Large intestine (tissue), 3 donors: ENCODE data around the gene ZNF587. TPM values are rescaled to one million over a fixed set of nuclear protein-coding genes. Genes with fewer than 3 reads are reported as not detected.
"Not testable (repeated sequence)": the region's sequence is repeated elsewhere in the genome, so short reads cannot be mapped to it uniquely, and the experiment has no call there.

Experiments used
- DNase-seq, 2 donors: peaks; one replicate each; pipeline versions ENCODE4 v3.0.0 to v3.0.0-alpha.2; 2013
- H3K27ac ChIP-seq: one replicate; pipeline ENCODE4 v1.5.1; 2013; ENCODE audit warnings: low read length
- H3K27me3 ChIP-seq: 2 replicates; pipeline ENCODE4 v1.6.1; 2013; ENCODE audit warnings: low read length; ENCODE audit not compliant: control insufficient read depth, insufficient read depth
- H3K36me3 ChIP-seq: 2 replicates; pipeline ENCODE4 v1.6.1; 2013; ENCODE audit warnings: low read length; ENCODE audit not compliant: control insufficient read depth, insufficient read depth
- H3K4me1 ChIP-seq: one replicate; pipeline ENCODE4 v1.6.1; 2013; ENCODE audit warnings: low read length; ENCODE audit not compliant: control insufficient read depth, insufficient read depth
- H3K4me3 ChIP-seq: one replicate; pipeline ENCODE4 v1.5.1; 2013; ENCODE audit warnings: low read length
- H3K9me3 ChIP-seq: one replicate; pipeline ENCODE4 v1.6.1; 2013; ENCODE audit warnings: mild to moderate bottlenecking, low read depth, low read length, moderate library complexity; ENCODE audit not compliant: control insufficient read depth
- WGBS: methylation state at CpG from one replicate; pipeline ENCODE4 v1.1.5; 2013; ENCODE audit warnings: low lambda C conversion rate; ENCODE audit not compliant: insufficient coverage; 5-methylcytosine and 5-hydroxymethylcytosine counted together
- polyA plus RNA-seq: library from polyadenylated mRNA; unstranded; fragments of 120-200 nt; gene quantifications from one replicate; pipeline ENCODE4 v1.2.1, GENCODE V29; 2013

Gene ZNF587
- polyA plus RNA-seq, 1 donor, result 61.1 TPM

DNA sequence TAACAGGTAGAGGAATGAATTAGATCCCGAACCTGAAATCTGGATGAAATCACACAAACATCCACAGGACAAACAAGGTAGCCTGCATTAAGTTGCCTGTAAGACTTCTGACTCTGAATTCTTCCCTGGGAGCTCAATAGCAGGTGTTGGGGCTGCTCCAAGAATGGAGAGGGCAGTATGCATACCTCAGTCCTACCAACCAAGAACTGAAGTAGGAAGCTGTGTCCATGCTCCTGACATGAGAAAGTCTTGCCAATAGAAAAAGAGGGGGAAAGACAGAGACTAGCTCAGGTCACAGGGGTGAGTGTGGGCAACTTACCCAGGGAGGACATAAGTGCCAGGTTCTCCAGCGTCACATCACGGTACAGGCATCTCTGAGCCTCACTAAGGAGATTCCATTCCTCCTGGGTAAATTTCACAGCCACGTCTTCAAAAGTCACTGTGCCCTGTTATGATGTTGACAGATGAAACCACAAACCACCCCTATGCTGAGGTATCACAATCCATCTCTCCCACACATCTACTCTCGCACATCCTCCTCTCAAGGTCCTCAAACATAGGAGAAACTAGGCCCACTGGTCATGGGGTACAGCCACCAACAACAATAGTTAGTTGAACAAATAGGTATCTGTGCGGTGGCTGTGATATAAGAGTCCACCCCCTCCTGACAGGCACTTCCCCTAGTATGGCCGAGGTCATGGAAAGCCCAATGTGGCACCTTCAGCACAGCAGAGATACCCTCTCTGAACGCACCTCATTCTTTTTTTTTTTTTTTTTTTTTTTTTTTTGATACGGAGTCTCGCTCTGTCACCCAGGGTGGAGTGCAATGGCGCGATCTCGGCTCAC lies 36.5 kb upstream of the ZNF587 start:
- not testable (repeated sequence) for H3K9me3 ChIP-seq, H3K27me3 ChIP-seq, DNase-seq
- Histone ChIP-seq H3K4me3 (peak overlapping the region; percentile 81), H3K36me3 (peaks cover 27% of the 10 kb centered on the region), H3K4me1 (peaks cover 37% of the 10 kb centered on the region), H3K27ac (peak overlapping the region; percentile 85)
- WGBS, result 40% methylated on average over 1 of the region's 13 CpGs

GRCh38 chr19:57813919-57814504 lies 35.6 kb upstream of the ZNF587 start:
- Histone ChIP-seq H3K36me3 (peaks cover 20% of the 10 kb centered on the region), H3K27me3 (no peaks in the 10 kb centered on the region), H3K4me1 (peaks cover 34% of the 10 kb centered on the region), H3K9me3 (no peaks in the 10 kb centered on the region), H3K27ac (peak overlapping the region; percentile 85), H3K4me3 (peak overlapping the region; percentile 81)
- no CpG with 5 or more reads among the region's 13 CpGs for WGBS
- DNase-seq, result peak; percentile 64 to 73

- DNase-seq, result peak; percentile 94 to 96
- peak within 1 kb of the TSS; percentile 85 for H3K27ac ChIP-seq
- H3K4me1 ChIP-seq, result peaks cover 31% of the 10 kb centered on the region
- no peaks in the 10 kb centered on the region for H3K9me3 ChIP-seq
- peak within 1 kb of the TSS; percentile 81 for H3K4me3 ChIP-seq
- no peaks in the 10 kb centered on the region for H3K27me3 ChIP-seq
- H3K36me3 ChIP-seq, result peaks cover 14% of the 10 kb centered on the region
- WGBS, result no CpG with 5 or more reads among the region's 50 CpGs
Measured at GRCh38 chr19:57814505-57815246, 35.0 kb upstream of the ZNF587 start, which contains the start of gene ZNF552. ZNF552 (minus strand) TSS chr19:57814913; CDS start chr19:57814743, 170 bp downstream.

- H3K36me3 ChIP-seq, result peaks cover 12% of the 10 kb centered on the region
- no peaks in the 10 kb centered on the region for H3K9me3 ChIP-seq
- H3K4me3 ChIP-seq, result peak overlapping the region; percentile 81
- peak overlapping the region; percentile 85 for H3K27ac ChIP-seq
- peaks cover 23% of the 10 kb centered on the region for H3K4me1 ChIP-seq
- no CpG with 5 or more reads among the region's 17 CpGs for WGBS
- no peaks in the 10 kb centered on the region for H3K27me3 ChIP-seq
- DNase-seq, result peak; percentile 31 to 74
Measured at GRCh38 chr19:57815247-57816075, 34.2 kb upstream of the ZNF587 start.

- no peak overlapping the region for H3K27ac ChIP-seq
- no peak for DNase-seq
- no CpG with 5 or more reads among the region's 7 CpGs for WGBS
- H3K4me1 ChIP-seq, result peaks cover 24% of the 10 kb centered on the region
- no peak overlapping the region for H3K4me3 ChIP-seq
- H3K27me3 ChIP-seq, result no peaks in the 10 kb centered on the region
- H3K36me3 ChIP-seq, result peaks cover 12% of the 10 kb centered on the region
- H3K9me3 ChIP-seq, result peaks cover under 1% of the 10 kb centered on the region
Measured at GRCh38 chr19:57816652-57817051, 33.0 kb upstream of the ZNF587 start.

DNA sequence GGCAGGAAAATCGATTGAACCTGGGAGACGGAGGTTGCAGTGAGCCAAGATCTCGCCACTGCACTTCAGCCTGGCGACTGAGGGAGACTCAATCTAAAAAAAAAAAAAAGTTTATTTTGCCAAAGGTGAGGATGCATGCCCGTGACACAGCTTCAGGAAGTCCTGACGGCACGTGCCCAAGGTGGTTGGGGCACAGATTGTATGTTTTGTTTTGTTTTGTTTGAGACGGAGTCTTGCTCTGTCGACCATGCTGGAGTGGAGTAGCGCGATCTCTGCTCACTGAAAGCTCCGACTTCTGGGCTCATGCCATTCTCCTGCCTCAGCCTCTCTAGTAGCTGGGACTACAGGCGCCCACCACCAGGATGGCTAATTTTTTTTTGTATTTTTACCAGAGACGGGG lies 31.7 kb upstream of the ZNF587 start:
- no peak overlapping the region for H3K4me3 ChIP-seq
- peaks cover 31% of the 10 kb centered on the region for H3K4me1 ChIP-seq
- H3K27ac ChIP-seq, result no peak overlapping the region
- DNase-seq, result no peak
- WGBS, result no CpG with 5 or more reads among the region's 14 CpGs
- H3K36me3 ChIP-seq, result peaks cover 11% of the 10 kb centered on the region
- H3K9me3 ChIP-seq, result peaks cover 3% of the 10 kb centered on the region
- H3K27me3 ChIP-seq, result no peaks in the 10 kb centered on the region

DNA sequence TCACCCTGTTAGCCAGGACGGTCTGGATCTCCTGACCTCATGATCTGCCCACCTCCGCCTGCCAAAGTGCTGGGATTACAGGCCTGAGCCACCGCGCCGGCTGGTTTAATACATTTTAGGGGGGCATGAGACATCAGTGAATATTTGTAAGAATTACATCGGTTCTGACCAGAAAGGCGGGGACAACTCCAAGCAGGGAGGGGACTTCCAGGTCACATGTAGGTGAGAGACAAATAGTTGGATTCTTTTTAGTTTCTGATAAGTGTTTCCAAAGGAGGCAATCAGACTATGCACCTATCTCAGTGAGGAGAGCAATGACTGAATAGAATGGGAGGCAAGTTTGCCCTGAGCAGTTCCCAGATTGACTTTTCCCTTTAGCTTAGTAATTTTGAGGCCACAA lies 31.3 kb upstream of the ZNF587 start:
- H3K27ac ChIP-seq, result no peak overlapping the region
- peaks cover 3% of the 10 kb centered on the region for H3K9me3 ChIP-seq
- 20% methylated on average over 1 of the region's 7 CpGs for WGBS
- H3K27me3 ChIP-seq, result no peaks in the 10 kb centered on the region
- no peak for DNase-seq
- H3K4me3 ChIP-seq, result no peak overlapping the region
- peaks cover 34% of the 10 kb centered on the region for H3K4me1 ChIP-seq
- peaks cover 9% of the 10 kb centered on the region for H3K36me3 ChIP-seq

- Histone ChIP-seq H3K36me3 (peaks cover 9% of the 10 kb centered on the region), H3K27ac (peak overlapping the region; percentile 86), H3K4me1 (peaks cover 40% of the 10 kb centered on the region), H3K4me3 (peak overlapping the region; percentile 85), H3K27me3 (no peaks in the 10 kb centered on the region), H3K9me3 (peaks cover 3% of the 10 kb centered on the region)
- peak; percentile 90 to 96 for DNase-seq
- WGBS, result no CpG with 5 or more reads among the region's 44 CpGs
Measured at GRCh38 chr19:57819475-57820148, 30.0 kb upstream of the ZNF587 start.

DNA sequence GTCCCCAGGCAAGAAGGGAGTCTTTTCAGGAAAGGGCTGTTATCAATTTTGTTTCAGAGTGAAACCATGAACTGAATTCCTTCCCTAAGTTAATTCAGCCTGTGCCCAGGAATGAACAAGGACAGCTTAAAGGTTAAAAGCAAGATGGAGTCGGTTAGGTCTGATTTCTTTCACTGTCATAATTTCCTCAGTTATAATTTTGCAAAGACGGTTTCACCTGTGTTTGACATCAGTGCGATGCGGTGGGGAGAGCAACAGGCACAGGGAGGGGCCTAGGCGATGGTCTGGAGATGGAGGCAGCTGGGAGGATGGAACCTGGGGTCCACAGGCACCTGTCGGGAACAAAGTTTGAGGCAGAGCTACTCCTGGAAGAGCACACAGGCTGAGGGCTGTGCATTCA lies 29.1 kb upstream of the ZNF587 start:
- Histone ChIP-seq H3K36me3 (peaks cover 9% of the 10 kb centered on the region), H3K4me1 (peaks cover 33% of the 10 kb centered on the region), H3K9me3 (peaks cover 3% of the 10 kb centered on the region), H3K27me3 (no peaks in the 10 kb centered on the region), H3K4me3 (peak overlapping the region; percentile 85), H3K27ac (peak overlapping the region; percentile 86)
- DNase-seq, result no peak
- WGBS, result no CpG with 5 or more reads among the region's 6 CpGs
